Urothelium cell line (cell line): ENCODE data around the gene CXorf51B.
"Not testable (repeated sequence)": the region's sequence is repeated elsewhere in the genome, so short reads cannot be mapped to it uniquely, and the experiment has no call there.

Experiments used
- DNase-seq: peaks from one replicate; pipeline ENCODE4 v3.0.0; 2011; ENCODE audit warnings: low spot score, mixed read lengths
- FAIRE-seq: peaks from 2 replicates; lab custom pipeline; 2011; peaks lifted over from hg19 to GRCh38; lab: Jason Lieb, UNC

The CXorf51B gene

DNA sequence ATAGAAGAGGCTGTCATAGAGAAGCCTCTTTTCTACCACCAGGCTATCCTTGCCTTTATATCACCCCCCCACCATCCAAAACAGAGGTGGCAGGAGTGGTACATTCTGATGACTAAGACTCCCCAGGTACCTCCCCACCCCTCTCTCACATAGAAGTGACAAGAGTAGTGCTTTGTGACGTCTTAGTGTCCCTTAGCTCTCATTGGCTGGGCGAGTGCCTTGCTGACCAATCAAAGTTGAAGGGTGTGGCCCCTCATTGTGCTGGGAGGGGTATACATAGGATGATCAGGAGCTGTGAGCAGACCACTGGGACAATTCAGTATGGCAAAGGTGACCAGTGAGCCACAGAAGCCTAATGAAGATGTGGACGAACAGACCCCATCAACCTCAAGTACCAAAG lies at the start of gene CXorf51B:
Gene CXorf51B, plus strand, starts transcription at position 301 of the 400 bp plus-strand sequence. Its CDS starts 21 bp downstream, at position 322.
- not testable (repeated sequence) for FAIRE-seq, DNase-seq

DNA sequence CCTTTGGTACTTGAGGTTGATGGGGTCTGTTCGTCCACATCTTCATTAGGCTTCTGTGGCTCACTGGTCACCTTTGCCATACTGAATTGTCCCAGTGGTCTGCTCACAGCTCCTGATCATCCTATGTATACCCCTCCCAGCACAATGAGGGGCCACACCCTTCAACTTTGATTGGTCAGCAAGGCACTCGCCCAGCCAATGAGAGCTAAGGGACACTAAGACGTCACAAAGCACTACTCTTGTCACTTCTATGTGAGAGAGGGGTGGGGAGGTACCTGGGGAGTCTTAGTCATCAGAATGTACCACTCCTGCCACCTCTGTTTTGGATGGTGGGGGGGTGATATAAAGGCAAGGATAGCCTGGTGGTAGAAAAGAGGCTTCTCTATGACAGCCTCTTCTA lies 5.1 kb downstream of the CXorf51B start, which contains the start of gene CXorf51A:
Gene CXorf51A, minus strand, starts transcription at position 101 of the 400 bp plus-strand sequence. Its CDS starts 21 bp downstream, at position 80.
- FAIRE-seq, DNase-seq: not testable (repeated sequence)

DNA sequence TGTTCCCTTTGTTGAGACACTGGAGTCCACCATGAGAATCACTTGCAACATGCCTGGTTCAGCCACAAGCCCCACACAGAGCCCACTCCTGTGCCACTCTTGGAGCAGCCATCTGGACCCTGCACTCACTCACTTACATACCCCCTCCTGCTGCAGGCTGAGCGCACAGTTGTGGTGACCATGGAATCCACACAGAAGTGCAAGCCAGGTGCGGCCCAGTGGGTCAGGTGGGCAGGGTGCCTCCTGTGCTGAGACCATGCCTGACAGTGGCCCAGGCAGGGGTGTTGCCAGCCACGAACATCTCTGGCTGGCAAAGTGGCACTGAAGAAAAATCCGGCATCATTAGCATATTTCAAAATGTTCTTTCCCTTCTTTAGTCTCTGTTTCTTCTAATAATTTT lies 22.4 kb downstream of the CXorf51B start:
- no peak for DNase-seq
- no peak for FAIRE-seq

DNA sequence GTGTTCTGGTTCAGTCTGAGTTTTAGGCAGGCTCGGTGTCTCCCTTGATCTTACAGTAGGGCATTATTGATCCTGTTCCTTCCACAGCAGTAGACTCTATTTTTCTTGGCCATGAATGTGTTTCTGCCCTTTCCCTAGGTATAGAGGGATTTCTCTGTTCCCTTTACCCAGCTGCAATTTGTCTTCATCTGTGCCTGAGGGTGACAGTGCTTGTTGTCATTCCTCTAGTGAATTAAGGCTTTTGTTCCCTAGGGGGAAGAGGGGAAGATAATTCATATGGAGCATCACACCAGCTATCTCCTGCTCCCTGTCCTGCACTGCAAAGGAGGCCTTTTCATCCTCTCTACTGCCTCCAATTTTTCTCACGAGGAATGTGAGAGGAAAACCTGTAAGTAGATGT lies 44.7 kb downstream of the CXorf51B start:
- no peak for DNase-seq
- no peak for FAIRE-seq
